C4-2B (cell line): Measurements from ENCODE around the gene ORMDL1.

Source experiments
- CTCF ChIP-seq: fragments of 450-650 bp; conservative IDR thresholded peaks from 2 replicates; pipeline ENCODE4 v1.5.1; 2017; ENCODE audit warnings: mild to moderate bottlenecking
- ZFX ChIP-seq: fragments of 450-650 bp; IDR thresholded peaks from 2 replicates; pipeline ENCODE4 v1.6.1; 2017

GRCh38 chr2:189799030-189799331, 14.8 kb upstream of the ORMDL1 start:
- peak; percentile 47 for TF ChIP-seq CTCF
- TF ChIP-seq ZFX, result no peak
